ENCODE data around the gene DUSP22.

DUSP22 gene

GRCh38 chr6:340991-341827, 48.9 kb downstream of the DUSP22 start:
- no peak for DNase-seq

GRCh38 chr6:341914-342831, 49.9 kb downstream of the DUSP22 start:
- DNase-seq = peak; percentile 43

- DNase-seq = no peak
Observed at GRCh38 chr6:342832-343179, 50.5 kb downstream of the DUSP22 start.

DNA sequence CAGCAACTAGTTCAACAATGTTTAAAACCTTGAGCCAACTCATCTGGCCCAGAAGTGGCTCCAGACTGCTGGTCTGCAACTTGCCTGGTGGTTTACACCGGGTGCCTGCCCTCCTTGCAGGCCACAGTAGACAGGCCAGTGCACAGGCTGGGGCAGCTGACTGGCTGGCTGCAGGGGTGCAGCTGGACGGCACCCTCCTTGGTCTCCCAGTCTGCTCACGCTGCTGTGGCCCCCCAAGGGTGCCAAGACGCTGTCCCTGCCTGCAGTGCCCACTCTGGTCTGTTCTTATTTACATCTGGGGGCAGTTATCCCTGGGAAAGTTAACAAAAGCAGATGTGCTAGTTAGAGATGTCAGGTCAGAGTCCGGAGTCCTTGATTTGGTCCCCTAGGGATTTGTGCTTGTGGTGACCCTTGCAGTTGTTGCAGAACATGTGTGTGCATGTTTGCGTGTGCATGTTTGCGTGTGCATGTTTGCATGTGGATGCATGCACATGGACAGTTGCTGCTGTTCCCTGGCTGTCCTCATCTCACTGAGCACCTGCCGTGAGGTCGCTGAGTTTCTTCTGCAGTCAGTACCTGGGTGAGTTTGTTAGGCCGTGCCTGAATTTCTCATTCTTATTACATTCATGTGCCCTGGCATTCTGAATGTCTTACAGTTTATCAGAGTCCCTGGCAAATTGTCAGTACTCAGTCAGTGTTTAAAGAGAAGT, 51.1 kb downstream of the DUSP22 start:
- no peak for DNase-seq

- DNase-seq = no peak
Observed at GRCh38 chr6:343960-344815, 51.9 kb downstream of the DUSP22 start.

GRCh38 chr6:344816-345340, 52.6 kb downstream of the DUSP22 start:
- DNase-seq = no peak

- DNase-seq = no peak
Observed at GRCh38 chr6:345747-346385, 53.6 kb downstream of the DUSP22 start.

- DNase-seq = no peak
Observed at GRCh38 chr6:346386-347030, 54.2 kb downstream of the DUSP22 start.

- no peak for DNase-seq
Observed at GRCh38 chr6:347232-347631, 54.9 kb downstream of the DUSP22 start.

GRCh38 chr6:347951-348859, 55.9 kb downstream of the DUSP22 start:
- DNase-seq = no peak

DNA sequence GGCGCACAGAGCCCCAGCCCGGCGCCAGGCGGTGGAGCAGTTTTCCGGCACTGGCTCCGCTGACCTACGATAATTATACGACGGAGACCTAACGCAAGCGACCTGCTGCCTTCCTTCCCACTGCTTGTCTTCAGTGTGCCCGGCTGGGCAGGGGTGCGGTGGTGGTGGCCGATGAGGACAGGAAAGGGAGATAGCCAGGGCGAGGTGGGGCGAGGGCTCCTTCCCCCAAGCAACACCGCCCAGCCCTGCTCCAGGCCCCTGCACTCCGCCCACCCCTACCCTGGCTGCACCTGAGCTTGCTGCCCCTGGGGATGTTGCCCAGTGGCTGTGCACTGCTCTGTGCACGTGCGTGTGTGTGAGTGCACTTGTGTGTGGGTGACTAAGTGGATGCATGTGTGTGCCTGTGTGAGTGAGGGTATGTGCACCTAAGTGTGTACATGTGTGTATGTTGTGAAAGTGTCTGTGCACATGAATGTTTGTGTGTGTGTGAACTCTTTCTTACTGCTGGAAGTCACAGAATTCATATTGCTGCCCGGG, 56.6 kb downstream of the DUSP22 start:
- DNase-seq = no peak

DNA sequence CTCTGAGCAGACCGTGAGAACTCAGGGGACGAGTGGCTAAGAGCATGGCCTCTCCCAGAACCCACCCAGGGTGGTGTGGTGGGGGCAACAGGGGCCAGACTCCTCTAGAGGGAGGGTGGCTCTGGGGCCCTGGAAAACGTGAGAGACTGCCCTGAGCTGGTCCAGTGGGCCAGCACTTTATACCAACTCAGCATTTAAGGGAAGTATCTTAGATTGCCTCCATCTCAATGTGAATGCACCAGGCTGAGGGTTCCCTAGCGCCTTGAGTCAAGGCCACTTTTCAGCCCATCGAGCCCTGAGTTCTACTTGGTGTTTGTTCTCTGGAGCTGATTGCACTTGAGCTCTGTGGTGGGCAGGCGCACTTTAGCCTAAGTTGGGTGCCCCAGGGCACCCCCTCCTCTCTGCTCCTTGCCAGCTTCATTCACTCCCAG, 57.2 kb downstream of the DUSP22 start:
- no peak for DNase-seq

- DNase-seq = no peak
Observed at GRCh38 chr6:350371-350770, 58.1 kb downstream of the DUSP22 start.

DNA sequence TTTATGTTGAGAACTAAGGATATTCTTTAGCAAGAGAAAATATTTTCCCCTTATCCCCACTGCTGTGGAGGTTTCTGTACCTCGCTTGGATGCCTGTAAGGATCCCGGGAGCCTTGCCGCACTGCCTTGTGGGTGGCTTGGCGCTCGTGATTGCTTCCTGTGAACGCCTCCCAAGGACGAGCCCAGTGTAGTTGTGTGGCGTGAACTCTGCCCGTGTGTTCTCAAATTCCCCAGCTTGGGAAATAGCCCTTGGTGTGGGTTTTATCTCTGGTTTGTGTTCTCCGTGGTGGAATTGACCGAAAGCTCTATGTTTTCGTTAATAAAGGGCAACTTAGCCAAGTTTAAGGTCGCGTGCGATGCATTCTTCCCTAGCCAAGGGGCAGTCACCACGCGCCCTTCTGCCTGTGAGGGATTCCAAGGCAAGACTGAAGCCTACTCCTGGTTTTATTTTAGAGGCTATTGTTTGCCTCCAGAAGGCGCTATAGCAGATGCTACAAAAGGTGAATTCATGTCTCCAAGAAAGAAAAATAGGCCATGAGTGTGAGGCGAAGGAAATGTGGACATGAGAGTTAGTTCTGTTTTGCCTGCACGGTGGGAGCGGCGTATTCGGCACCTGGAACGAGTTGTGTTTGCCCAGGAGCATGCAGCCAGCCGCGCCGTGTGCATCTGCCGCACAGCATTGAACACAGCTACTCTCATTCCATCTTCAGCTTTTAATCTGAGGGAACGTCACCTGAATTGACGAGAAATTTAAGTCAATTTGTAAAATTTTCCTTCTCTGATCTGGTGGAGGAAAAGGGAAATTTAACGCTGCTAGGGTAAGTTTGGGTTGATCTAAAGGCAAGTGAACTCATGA, 59.0 kb downstream of the DUSP22 start:
- no peak for DNase-seq

GRCh38 chr6:351867-352289, 59.6 kb downstream of the DUSP22 start:
- no peak for DNase-seq

- no peak for DNase-seq
Observed at GRCh38 chr6:352474-352873, 60.2 kb downstream of the DUSP22 start.

GRCh38 chr6:352896-353470, 60.7 kb downstream of the DUSP22 start:
- DNase-seq = no peak
